Endothelial cell of umbilical vein (primary cell): Measurements from ENCODE around the gene SFTPA1. TPM values are rescaled to one million over a fixed set of nuclear protein-coding genes. Genes with fewer than 3 reads are reported as not detected.
"Not testable (repeated sequence)": the region's sequence is repeated elsewhere in the genome, so short reads cannot be mapped to it uniquely, and the experiment has no call there.

Source experiments
- BruUV-seq: library from RNA; stranded (reverse); fragments of 400-500 nt; replicated peaks from 2 replicates; lab custom pipeline; 2021; lab: Mats Ljungman, UMichigan
- CTCF ChIA-PET: fragments of 300-600, 350-600 bp; sonication (Branson Sonifier 250); formaldehyde crosslinking; loops from one replicate; lab custom pipeline; 2021; ENCODE audit warnings: antibody characterized with exemption, inconsistent platforms; lab: Charles Lee
- POLR2A ChIA-PET: fragments of 300-600, 350-600 bp; sonication (Branson Sonifier 250); formaldehyde crosslinking; loops from one replicate; lab custom pipeline; 2021; ENCODE audit warnings: antibody characterized with exemption, inconsistent platforms; lab: Charles Lee
- DNase-seq: peaks from one replicate; pipeline ENCODE4 v3.0.0-alpha.2; 2011; ENCODE audit warnings: low read depth, low spot score
- FAIRE-seq: peaks from 2 replicates; lab custom pipeline; 2011; peaks lifted over from hg19 to GRCh38; lab: Jason Lieb, UNC
- H2AFZ ChIP-seq: 2 replicates; pipeline ENCODE4 v1.6.0; 2012; ENCODE audit warnings: low read depth, low read length, control low read depth, inconsistent platforms
- H3K27ac ChIP-seq: 2 replicates; pipeline ENCODE4 v1.5.1; 2011; ENCODE audit warnings: low read depth, mild to moderate bottlenecking, control low read depth, low read length, moderate library complexity; ENCODE audit not compliant: insufficient read depth
- H3K27me3 ChIP-seq, 2 experiments: 2 replicates each; pipeline versions ENCODE4 v1.6.0 to v1.6.1; 2011; ENCODE audit warnings: low read length in 2 of 2, mixed read lengths in 1 of 2; ENCODE audit not compliant: control insufficient read depth in 2 of 2, insufficient read depth in 2 of 2
- H3K36me3 ChIP-seq, 2 experiments: 2 replicates in 1 of 2; 3 replicates in 1 of 2; pipeline ENCODE4 v1.5.1; 2011; ENCODE audit warnings: low read length in 2 of 2, mild to moderate bottlenecking in 1 of 2, moderate library complexity in 1 of 2; ENCODE audit not compliant: control insufficient read depth in 2 of 2, insufficient read depth in 2 of 2; ENCODE audit errors: extremely low read depth in 1 of 2
- H3K4me1 ChIP-seq: 3 replicates; pipeline ENCODE4 v1.5.1; 2011; ENCODE audit warnings: mild to moderate bottlenecking, low read length; ENCODE audit not compliant: control insufficient read depth, insufficient read depth; ENCODE audit errors: extremely low read depth
- H3K4me2 ChIP-seq: 2 replicates; pipeline ENCODE4 v1.6.1; 2011; ENCODE audit warnings: low read length, control low read depth, mixed read lengths; ENCODE audit not compliant: insufficient read depth
- H3K4me3 ChIP-seq, 3 experiments: fragments of 200-600 bp in 1 of 3; sonication (generic), shearing (Covaris generic) in 1 of 3; replicated peaks in 1 of 3; 2 replicates each; pipeline ENCODE4 v1.5.1; 2011 to 2016; ENCODE audit warnings: control low read depth in 3 of 3, low read length in 3 of 3, mild to moderate bottlenecking in 2 of 3, inconsistent platforms in 1 of 3, low read depth in 1 of 3, moderate library complexity in 1 of 3; ENCODE audit not compliant: insufficient read depth in 1 of 3
- H3K79me2 ChIP-seq: 2 replicates; pipeline ENCODE4 v1.6.0; 2012; ENCODE audit warnings: low read length, inconsistent platforms; ENCODE audit not compliant: control insufficient read depth, insufficient read depth
- H3K9ac ChIP-seq: replicated peaks from 2 replicates; pipeline ENCODE3; 2011; ENCODE audit warnings: low read length, control low read depth; ENCODE audit not compliant: insufficient read depth; ENCODE audit errors: extremely low read depth
- H3K9me1 ChIP-seq: replicated peaks from 3 replicates; pipeline ENCODE4 v1.6.0; 2011; ENCODE audit warnings: mild to moderate bottlenecking, low read length; ENCODE audit not compliant: control insufficient read depth, insufficient read depth; ENCODE audit errors: extremely low read depth
- H3K9me3 ChIP-seq: replicated peaks from 2 replicates; pipeline ENCODE4 v1.5.1; 2012; ENCODE audit warnings: low read length, inconsistent platforms; ENCODE audit not compliant: control insufficient read depth, insufficient read depth
- H4K20me1 ChIP-seq: replicated peaks from 2 replicates; pipeline ENCODE3; 2011; ENCODE audit warnings: mild to moderate bottlenecking, low read length; ENCODE audit not compliant: control insufficient read depth, insufficient read depth; ENCODE audit errors: extremely low read depth
- CTCF ChIP-seq, 2 donors: IDR thresholded peaks; 1 replicate in 1 of 2; 2 replicates in 1 of 2; pipeline ENCODE4 v1.5.1; 2011; ENCODE audit warnings: low read length in 2 of 2, mild to moderate bottlenecking in 2 of 2, moderate library complexity in 2 of 2, control low read depth in 1 of 2, inconsistent platforms in 1 of 2, low read depth in 1 of 2; ENCODE audit not compliant: insufficient read depth in 1 of 2; ENCODE audit errors: extremely low read depth in 1 of 2
- EZH2 ChIP-seq: IDR thresholded peaks from 2 replicates; pipeline ENCODE4 v1.6.1; 2012; ENCODE audit warnings: borderline replicate concordance, low read depth, mild to moderate bottlenecking, moderate library complexity, low read length, inconsistent platforms; ENCODE audit not compliant: severe bottlenecking
- FOS ChIP-seq: IDR thresholded peaks from 2 replicates; pipeline ENCODE4 v1.6.1; 2011; ENCODE audit warnings: mild to moderate bottlenecking, low read length, moderate library complexity, borderline replicate concordance; ENCODE audit not compliant: insufficient read depth
- GATA2 ChIP-seq: IDR thresholded peaks from 2 replicates; pipeline ENCODE4 v1.7.0; 2011; ENCODE audit warnings: low read depth, mild to moderate bottlenecking, moderate library complexity, mixed read lengths, low read length; ENCODE audit not compliant: insufficient read length, insufficient read depth
- JUN ChIP-seq: IDR thresholded peaks from 2 replicates; pipeline ENCODE4 v1.6.1; 2011; ENCODE audit warnings: borderline replicate concordance, low read depth; ENCODE audit not compliant: insufficient read length, insufficient read depth
- MAX ChIP-seq: IDR thresholded peaks from 2 replicates; pipeline ENCODE4 v1.6.1; 2011; ENCODE audit not compliant: insufficient read depth, insufficient read length
- MYC ChIP-seq: IDR thresholded peaks from one replicate; pipeline ENCODE4 v1.6.1; 2011; ENCODE audit warnings: mild to moderate bottlenecking, low read depth, low read length
- POLR2A ChIP-seq: IDR thresholded peaks from 2 replicates; pipeline ENCODE4 v1.6.1; 2012; ENCODE audit warnings: low read depth, mild to moderate bottlenecking, control low read depth, low read length
- POLR2AphosphoS5 ChIP-seq: IDR thresholded peaks from 2 replicates; pipeline ENCODE4 v1.6.1; 2012; ENCODE audit warnings: low read depth, mild to moderate bottlenecking, control low read depth, low read length, moderate library complexity; ENCODE audit not compliant: insufficient read depth
- dilution Hi-C: fragments of 300-500 bp; cut with MboI; formaldehyde crosslinking; loops from one replicate; pipeline ENCODE4 v1.15.0; 2019; ENCODE audit warnings: low sequenced_read_pairs; ENCODE audit not compliant: extremely low pct_ligation_motif_present
- intact Hi-C: fragments of 100-400 bp; cut with micrococcal nuclease; formaldehyde crosslinking; loops from one replicate; pipeline ENCODE4 v1.10.0; 2022
- polyA plus RNA-seq, 4 experiments: library from polyadenylated mRNA; depleted of rRNA in 3 of 4; stranded (reverse) in 3 of 4; unstranded in 1 of 4; fragments of >200 nt; gene quantifications; 2 replicates each; pipeline versions ENCODE4 v1.2.1 to v1.2.3, GENCODE V29; 2011 to 2012; ENCODE audit warnings: missing spikeins in 1 of 4
- total RNA-seq: library from RNA; stranded (reverse); gene quantifications from 2 replicates; pipeline ENCODE4 v1.2.3, GENCODE V29; 2021

SFTPA1 gene
- total and polyA plus RNA-seq, 2 donors (not counting 3 experiments of a cell fraction or from before 2014, with no cell fraction given): not detected

GRCh38 chr10:79593377-79593776 lies 17.4 kb upstream of the SFTPA1 start:
- no peaks in the 10 kb centered on the region for H3K9me1 ChIP-seq
- no peaks in the 10 kb centered on the region for H3K9me3 ChIP-seq
- H3K27me3 ChIP-seq: peaks cover 0 to 3% of the 10 kb centered on the region in 2 experiments
- FAIRE-seq (no peak), DNase-seq (no peak)
- ChIA-PET POLR2A (no interaction called here), CTCF (interaction anchor here (2.0 kb wide), 1 partner anchor 56 kb away, joined by 6 read pairs; no protein-coding TSS in a partner anchor)
- dilution Hi-C loops: no loop called here
- H2AFZ ChIP-seq: no peak overlapping the region
- no peaks in the 10 kb centered on the region for H3K4me1 ChIP-seq
- no peak overlapping the region for H3K27ac ChIP-seq
- H3K4me3 ChIP-seq: no peak overlapping the region
- intact Hi-C loops: no loop called here
- H3K4me2 ChIP-seq: no peak overlapping the region
- no peak overlapping the region for H3K9ac ChIP-seq
- no peak for TF ChIP-seq POLR2AphosphoS5
- no peak for TF ChIP-seq EZH2
- no peak for TF ChIP-seq MYC
- no peak for TF ChIP-seq MAX
- no peak for TF ChIP-seq GATA2
- no peak for TF ChIP-seq JUN
- TF ChIP-seq CTCF (IDR thresholded peaks at IDR 0.05; ENCODE audit: extremely low read depth in 1 of 2, insufficient read depth in 1 of 2, low read depth in 1 of 2, low read length in 2 of 2): no peak
- no peak for TF ChIP-seq FOS
- TF ChIP-seq POLR2A: no peak
- no peaks in the 10 kb centered on the region for H3K79me2 ChIP-seq
- no peaks in the 10 kb centered on the region for H4K20me1 ChIP-seq
- no peaks in the 10 kb centered on the region for H3K36me3 ChIP-seq
- no TSS peak for BruUV-seq

GRCh38 chr10:79594565-79594964 lies 16.2 kb upstream of the SFTPA1 start:
- H4K20me1 ChIP-seq, H3K4me2 ChIP-seq, H2AFZ ChIP-seq, dilution Hi-C loops, FAIRE-seq, H3K27me3 ChIP-seq, POLR2A ChIA-PET, H3K4me1 ChIP-seq, H3K27ac ChIP-seq, DNase-seq, H3K79me2 ChIP-seq, H3K36me3 ChIP-seq, H3K9me3 ChIP-seq, intact Hi-C loops, H3K9ac ChIP-seq, H3K9me1 ChIP-seq, H3K4me3 ChIP-seq, BruUV-seq: not testable (repeated sequence)
- CTCF ChIA-PET: interaction anchor here (2.0 kb wide), 1 partner anchor 57 kb away, joined by 6 read pairs; no protein-coding TSS in a partner anchor
